ENCODE data around the gene BBS9.

The BBS9 gene

DNA sequence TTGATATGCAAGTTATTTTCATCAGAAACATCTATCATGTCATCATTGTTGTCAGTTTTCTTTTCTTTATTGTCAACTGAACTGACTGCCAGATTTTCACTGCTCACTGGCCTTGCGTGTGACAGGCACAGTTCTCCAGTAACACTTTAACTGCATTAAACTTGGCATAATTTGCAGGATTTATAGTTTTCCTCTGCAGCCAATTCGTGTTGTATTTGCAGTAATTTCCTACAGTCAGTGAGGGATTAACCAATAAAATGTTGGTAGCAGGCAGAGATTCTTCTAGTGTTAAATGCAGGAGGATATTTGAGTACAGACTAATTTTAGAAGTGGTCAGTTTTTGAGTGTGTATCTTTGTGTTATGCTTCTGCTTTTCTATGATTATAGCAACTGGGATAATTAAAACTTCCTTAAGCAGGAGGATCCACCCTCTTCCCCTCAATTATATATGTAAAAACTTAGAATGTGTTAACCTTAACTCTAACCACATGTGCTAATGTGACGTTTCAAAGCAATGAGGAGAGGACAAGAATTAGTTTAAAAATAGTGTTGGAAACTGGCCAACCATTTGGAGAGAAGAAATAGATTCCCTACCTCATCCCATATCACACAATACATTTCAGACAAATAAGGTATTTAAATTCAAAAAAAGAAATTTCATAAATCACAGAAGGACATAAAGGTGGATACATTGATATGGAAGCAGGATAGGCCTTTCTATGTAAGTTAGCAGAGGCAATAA lies 410.5 kb downstream of the BBS9 start:
- Mint-ChIP-seq H3K36me3 (ENCODE audit: insufficient read depth) (peaks cover 2% of the 10 kb centered on the region), H3K27ac (ENCODE audit: low read depth) (no peak overlapping the region), H3K4me1 (peaks cover 9% of the 10 kb centered on the region)

DNA sequence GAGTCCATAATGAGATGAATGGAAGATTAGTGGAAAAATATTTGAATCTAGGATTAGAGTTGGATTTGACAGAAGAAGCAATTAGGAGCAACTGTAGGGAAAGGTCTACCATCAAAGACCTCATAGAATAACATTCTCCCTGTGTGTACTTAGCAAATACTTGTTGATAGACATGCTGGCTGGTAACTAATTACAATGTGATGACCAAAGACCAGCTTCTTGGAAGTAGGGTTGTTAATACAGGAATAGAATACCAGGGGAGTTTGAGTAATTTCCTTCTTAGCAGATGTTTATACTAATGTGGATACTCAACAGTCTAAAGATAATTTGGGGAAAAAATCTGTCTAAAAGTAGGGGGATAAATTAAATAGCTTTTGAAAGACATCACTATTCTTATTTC lies 418.5 kb downstream of the BBS9 start:
- H3K36me3 Mint-ChIP-seq (ENCODE audit: insufficient read depth): peaks cover 2% of the 10 kb centered on the region
- H3K4me1 Mint-ChIP-seq: no peaks in the 10 kb centered on the region
- H3K9me3 Mint-ChIP-seq: no peaks in the 10 kb centered on the region
- H3K27ac Mint-ChIP-seq (ENCODE audit: low read depth): no peak overlapping the region
- DNase-seq (ENCODE audit: low spot score in 2 of 2) (no peak), ATAC-seq (replicated peaks; ENCODE audit: extremely low read depth, poor library complexity, severe bottlenecking) (no peak)
- no peaks in the 10 kb centered on the region for H3K27me3 Mint-ChIP-seq
- H3K4me3 Mint-ChIP-seq: no peak overlapping the region

More for the DNA sequence above, 410.5 kb downstream of the BBS9 start:
- Mint-ChIP-seq H3K9me3 (peaks cover 11% of the 10 kb centered on the region), H3K4me3 (no peak overlapping the region), H3K27me3 (no peaks in the 10 kb centered on the region)
- ATAC-seq (replicated peaks; ENCODE audit: extremely low read depth, poor library complexity, severe bottlenecking) (no peak), DNase-seq (ENCODE audit: low spot score in 2 of 2) (no peak)

DNA sequence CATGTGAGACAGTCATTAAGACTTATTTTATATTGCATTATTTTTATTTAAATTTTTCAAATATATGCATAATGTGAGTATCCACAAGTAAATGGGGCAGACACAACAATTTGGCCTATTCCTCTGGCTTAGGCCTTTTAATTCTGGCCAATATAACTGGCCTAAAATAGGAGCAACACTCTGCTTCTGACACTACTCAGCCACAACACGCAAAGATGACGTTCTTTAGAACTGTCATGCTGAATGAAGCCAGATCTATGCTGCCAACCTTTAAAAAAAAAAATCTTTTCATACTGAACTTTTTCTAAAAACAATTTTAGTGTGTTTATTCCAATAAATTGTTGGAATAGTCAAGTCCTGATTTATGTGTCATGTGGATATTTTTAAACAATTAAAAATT lies 421.0 kb downstream of the BBS9 start:
- Mint-ChIP-seq H3K9me3 (no peaks in the 10 kb centered on the region), H3K27ac (ENCODE audit: low read depth) (no peak overlapping the region), H3K27me3 (no peaks in the 10 kb centered on the region), H3K4me3 (no peak overlapping the region), H3K36me3 (ENCODE audit: insufficient read depth) (peaks cover 2% of the 10 kb centered on the region), H3K4me1 (no peaks in the 10 kb centered on the region)
- no peak for DNase-seq (ENCODE audit: low spot score in 2 of 2)
- no peak for ATAC-seq (replicated peaks; ENCODE audit: extremely low read depth, poor library complexity, severe bottlenecking)

DNA sequence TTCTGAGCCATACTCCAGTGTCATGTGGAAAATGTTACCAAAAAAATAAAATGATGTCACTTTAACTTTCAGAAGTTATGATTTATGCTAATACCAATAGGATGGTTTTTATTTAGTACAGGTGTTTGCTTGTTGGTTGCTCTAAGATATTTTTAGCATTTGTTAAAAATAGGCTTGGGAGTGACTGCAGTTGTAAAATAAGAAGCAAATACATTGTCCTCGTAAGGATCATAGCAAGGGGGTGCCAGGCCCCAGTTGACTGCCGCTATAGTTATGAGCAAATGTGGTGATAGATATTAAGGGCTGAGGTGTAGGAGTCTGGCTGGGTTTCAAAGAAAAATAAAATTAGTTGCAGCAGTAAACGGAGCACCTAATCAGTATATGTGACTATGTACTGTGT lies 421.6 kb downstream of the BBS9 start:
- H3K4me3 Mint-ChIP-seq: no peak overlapping the region
- H3K36me3 Mint-ChIP-seq (ENCODE audit: insufficient read depth): peaks cover 2% of the 10 kb centered on the region
- H3K4me1 Mint-ChIP-seq: no peaks in the 10 kb centered on the region
- no peak overlapping the region for H3K27ac Mint-ChIP-seq (ENCODE audit: low read depth)
- no peaks in the 10 kb centered on the region for H3K27me3 Mint-ChIP-seq
- ATAC-seq (replicated peaks; ENCODE audit: extremely low read depth, poor library complexity, severe bottlenecking) (no peak), DNase-seq (ENCODE audit: low spot score in 2 of 2) (no peak)
- H3K9me3 Mint-ChIP-seq: no peaks in the 10 kb centered on the region

DNA sequence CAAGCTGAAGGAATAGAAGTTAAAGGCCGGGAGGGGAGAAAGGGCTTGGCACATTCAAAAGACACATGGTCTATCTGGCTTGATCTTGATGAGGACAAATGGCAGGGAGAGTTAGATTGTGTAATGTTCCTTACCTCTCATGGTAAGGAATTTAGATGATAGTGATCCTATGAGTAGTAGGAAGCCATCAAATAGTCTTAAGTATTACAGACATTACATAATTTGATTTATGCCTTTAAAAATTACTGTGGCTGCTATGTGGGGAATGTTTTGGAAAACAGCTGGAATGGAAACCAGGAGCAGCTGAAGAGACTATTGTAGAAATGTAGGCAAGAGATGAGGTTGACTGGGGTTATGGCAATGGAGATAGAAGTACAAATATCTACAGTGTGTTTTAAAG lies 424.7 kb downstream of the BBS9 start:
- Mint-ChIP-seq H3K4me3 (no peak overlapping the region), H3K27ac (ENCODE audit: low read depth) (no peak overlapping the region), H3K36me3 (ENCODE audit: insufficient read depth) (peaks cover 2% of the 10 kb centered on the region), H3K4me1 (no peaks in the 10 kb centered on the region), H3K27me3 (no peaks in the 10 kb centered on the region), H3K9me3 (no peaks in the 10 kb centered on the region)
- ATAC-seq (replicated peaks; ENCODE audit: extremely low read depth, poor library complexity, severe bottlenecking): no peak
- no peak for DNase-seq (ENCODE audit: low spot score in 2 of 2)

DNA sequence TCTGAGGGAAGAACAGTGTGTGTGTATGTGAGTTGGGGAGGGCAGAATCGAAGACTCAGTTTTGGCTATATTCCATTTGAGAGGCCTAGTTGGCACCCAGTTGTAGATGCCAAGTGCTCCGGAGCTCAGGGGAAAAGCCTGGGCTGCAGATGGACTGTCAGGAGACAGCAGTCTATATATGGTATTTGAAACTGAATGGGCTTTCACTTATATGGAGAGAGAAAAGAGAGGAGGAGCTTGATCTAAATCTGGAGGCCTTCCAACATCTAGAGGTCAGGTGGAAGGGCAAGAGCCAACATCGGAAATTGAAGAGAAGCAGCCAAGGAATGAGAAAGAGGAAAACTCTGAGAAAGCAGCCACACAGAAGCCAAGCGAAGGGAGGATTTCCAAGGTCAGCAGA lies 425.2 kb downstream of the BBS9 start:
- peaks cover 2% of the 10 kb centered on the region for H3K36me3 Mint-ChIP-seq (ENCODE audit: insufficient read depth)
- H3K27ac Mint-ChIP-seq (ENCODE audit: low read depth): no peak overlapping the region
- H3K4me3 Mint-ChIP-seq: no peak overlapping the region
- ATAC-seq (replicated peaks; ENCODE audit: extremely low read depth, poor library complexity, severe bottlenecking) (no peak), DNase-seq (ENCODE audit: low spot score in 2 of 2) (no peak)
- no peaks in the 10 kb centered on the region for H3K9me3 Mint-ChIP-seq
- H3K4me1 Mint-ChIP-seq: no peaks in the 10 kb centered on the region
- no peaks in the 10 kb centered on the region for H3K27me3 Mint-ChIP-seq

DNA sequence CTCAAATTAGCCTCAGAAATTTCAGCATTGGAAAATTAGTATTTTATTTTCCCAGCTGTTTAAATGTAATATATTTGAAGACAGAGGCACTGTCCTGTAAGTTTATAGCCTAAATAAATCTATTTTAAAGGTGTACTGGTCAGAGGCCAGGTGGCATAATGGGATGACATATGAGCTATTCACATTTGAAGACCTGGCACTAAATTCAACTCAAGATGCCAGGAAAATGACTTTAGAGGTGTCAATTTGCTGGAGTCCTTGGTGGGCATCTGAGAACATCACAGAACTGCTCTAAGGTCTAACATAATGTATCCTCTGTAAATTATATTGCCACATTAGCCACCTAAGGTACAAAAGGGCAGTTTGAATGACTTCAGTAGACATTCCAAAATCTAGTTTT lies 427.1 kb downstream of the BBS9 start:
- ATAC-seq (replicated peaks; ENCODE audit: extremely low read depth, poor library complexity, severe bottlenecking): no peak
- no peaks in the 10 kb centered on the region for H3K27me3 Mint-ChIP-seq
- H3K27ac Mint-ChIP-seq (ENCODE audit: low read depth): no peak overlapping the region
- no peak for DNase-seq (ENCODE audit: low spot score in 2 of 2)
- no peaks in the 10 kb centered on the region for H3K9me3 Mint-ChIP-seq
- peaks cover under 1% of the 10 kb centered on the region for H3K36me3 Mint-ChIP-seq (ENCODE audit: insufficient read depth)
- H3K4me3 Mint-ChIP-seq: no peak overlapping the region
- H3K4me1 Mint-ChIP-seq: no peaks in the 10 kb centered on the region

DNA sequence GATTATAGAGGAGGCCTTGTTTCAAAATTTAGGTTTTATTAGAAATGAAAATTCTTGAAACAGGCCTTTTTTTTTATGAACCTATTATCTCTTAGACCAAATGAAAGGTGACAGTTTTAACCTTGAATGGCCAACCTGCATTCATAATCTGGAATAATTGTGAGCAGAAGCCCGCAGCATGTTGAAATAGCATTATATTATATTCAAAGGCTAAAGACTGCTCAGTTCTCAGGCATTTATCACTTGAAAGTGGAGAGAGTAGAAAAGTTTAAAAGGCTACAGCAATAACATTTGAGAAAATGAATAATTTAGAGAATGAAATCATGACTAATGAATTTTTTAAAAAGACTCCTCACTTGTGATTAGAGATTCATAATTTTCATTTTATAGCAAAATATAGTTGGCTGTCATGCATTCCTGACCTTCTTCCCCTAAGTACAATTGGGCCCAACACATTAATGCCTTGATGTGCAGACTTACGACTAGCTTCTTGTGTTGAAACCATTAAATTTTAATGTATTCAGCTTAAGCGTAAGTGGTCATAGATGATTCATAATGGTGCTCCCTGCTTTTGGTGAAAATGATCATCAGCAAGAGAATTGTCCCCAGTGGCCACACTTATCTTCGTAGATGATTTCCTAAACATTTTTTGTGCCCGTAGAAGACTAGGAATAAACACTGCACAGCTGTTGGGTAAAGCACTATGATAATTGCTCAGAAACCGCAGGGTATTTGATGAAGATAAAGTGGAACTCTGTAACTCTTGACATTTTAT lies 429.4 kb downstream of the BBS9 start:
- no peaks in the 10 kb centered on the region for H3K4me1 Mint-ChIP-seq
- H3K36me3 Mint-ChIP-seq (ENCODE audit: insufficient read depth): no peaks in the 10 kb centered on the region
- no peaks in the 10 kb centered on the region for H3K27me3 Mint-ChIP-seq
- no peak overlapping the region for H3K27ac Mint-ChIP-seq (ENCODE audit: low read depth)
- H3K9me3 Mint-ChIP-seq: no peaks in the 10 kb centered on the region
- no peak overlapping the region for H3K4me3 Mint-ChIP-seq
- ATAC-seq (replicated peaks; ENCODE audit: extremely low read depth, poor library complexity, severe bottlenecking): no peak
- DNase-seq (ENCODE audit: low spot score in 2 of 2): no peak

DNA sequence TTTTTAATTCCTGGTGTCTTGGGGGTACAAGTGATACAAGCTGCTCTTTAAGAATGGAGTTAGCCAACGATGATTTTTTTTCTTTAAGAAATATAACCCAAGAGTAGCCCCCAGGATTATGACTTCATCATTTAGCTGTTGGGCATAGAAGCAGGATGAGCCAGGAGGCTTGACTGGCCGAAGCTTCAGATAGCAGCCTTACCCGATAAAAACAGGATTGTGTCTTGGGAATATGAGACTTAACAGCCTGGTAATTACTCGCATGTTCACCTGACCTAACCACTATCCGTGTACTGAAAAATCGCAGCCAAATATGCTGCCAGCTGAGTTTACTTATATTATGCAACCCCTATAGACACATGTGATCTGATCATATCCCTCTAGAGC lies 430.0 kb downstream of the BBS9 start:
- H3K27ac Mint-ChIP-seq (ENCODE audit: low read depth): no peak overlapping the region
- DNase-seq (ENCODE audit: low spot score in 2 of 2) (no peak), ATAC-seq (replicated peaks; ENCODE audit: extremely low read depth, poor library complexity, severe bottlenecking) (no peak)
- no peaks in the 10 kb centered on the region for H3K36me3 Mint-ChIP-seq (ENCODE audit: insufficient read depth)
- no peaks in the 10 kb centered on the region for H3K9me3 Mint-ChIP-seq
- no peaks in the 10 kb centered on the region for H3K4me1 Mint-ChIP-seq
- H3K4me3 Mint-ChIP-seq: no peak overlapping the region
- no peaks in the 10 kb centered on the region for H3K27me3 Mint-ChIP-seq

DNA sequence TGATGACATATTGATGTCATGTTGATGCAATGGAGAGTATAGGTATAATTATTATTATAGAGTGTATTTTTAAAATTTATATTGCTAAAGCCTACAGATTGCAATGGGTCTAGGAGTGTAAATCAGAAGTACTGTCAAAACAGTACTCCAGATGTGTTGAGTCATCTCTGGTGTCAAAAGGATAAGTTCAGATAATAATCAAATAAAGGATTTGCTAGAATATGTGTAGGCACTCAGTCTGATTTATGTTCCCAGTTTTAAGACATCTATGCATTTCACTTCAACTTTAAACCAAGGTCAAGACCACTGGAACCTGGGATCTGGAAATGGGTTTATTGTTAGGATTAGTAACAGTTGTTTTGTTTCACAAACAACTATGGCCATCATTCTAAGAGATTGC lies 433.6 kb downstream of the BBS9 start:
- DNase-seq (ENCODE audit: low spot score in 2 of 2) (no peak), ATAC-seq (replicated peaks; ENCODE audit: extremely low read depth, poor library complexity, severe bottlenecking) (no peak)
- Mint-ChIP-seq H3K9me3 (no peaks in the 10 kb centered on the region), H3K27me3 (no peaks in the 10 kb centered on the region), H3K4me3 (no peak overlapping the region), H3K27ac (ENCODE audit: low read depth) (no peak overlapping the region), H3K4me1 (peaks cover 2% of the 10 kb centered on the region), H3K36me3 (ENCODE audit: insufficient read depth) (no peaks in the 10 kb centered on the region)

DNA sequence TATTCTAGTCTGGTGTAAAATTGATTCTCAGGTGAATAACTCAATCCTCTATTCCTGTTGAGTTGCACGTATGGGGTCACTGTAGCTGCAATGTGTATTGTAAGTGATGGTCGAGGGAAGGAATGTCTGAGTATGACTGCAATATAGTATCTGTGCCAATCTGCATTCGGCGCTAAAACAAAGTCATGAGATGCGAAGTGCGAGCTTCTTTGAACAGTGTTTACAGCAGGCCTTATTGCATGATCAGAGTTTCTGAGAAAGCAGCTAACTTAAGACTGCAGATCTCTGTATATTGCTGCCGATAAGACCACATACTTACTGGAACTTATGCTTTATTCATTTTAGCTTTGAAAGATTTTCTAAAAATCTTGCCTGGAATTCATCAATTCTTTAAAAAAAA lies 434.3 kb downstream of the BBS9 start:
- H3K27me3 Mint-ChIP-seq: no peaks in the 10 kb centered on the region
- H3K9me3 Mint-ChIP-seq: no peaks in the 10 kb centered on the region
- no peaks in the 10 kb centered on the region for H3K36me3 Mint-ChIP-seq (ENCODE audit: insufficient read depth)
- DNase-seq (ENCODE audit: low spot score in 2 of 2): no peak
- no peak overlapping the region for H3K4me3 Mint-ChIP-seq
- no peak overlapping the region for H3K27ac Mint-ChIP-seq (ENCODE audit: low read depth)
- ATAC-seq (replicated peaks; ENCODE audit: extremely low read depth, poor library complexity, severe bottlenecking): no peak
- peaks cover 7% of the 10 kb centered on the region for H3K4me1 Mint-ChIP-seq

DNA sequence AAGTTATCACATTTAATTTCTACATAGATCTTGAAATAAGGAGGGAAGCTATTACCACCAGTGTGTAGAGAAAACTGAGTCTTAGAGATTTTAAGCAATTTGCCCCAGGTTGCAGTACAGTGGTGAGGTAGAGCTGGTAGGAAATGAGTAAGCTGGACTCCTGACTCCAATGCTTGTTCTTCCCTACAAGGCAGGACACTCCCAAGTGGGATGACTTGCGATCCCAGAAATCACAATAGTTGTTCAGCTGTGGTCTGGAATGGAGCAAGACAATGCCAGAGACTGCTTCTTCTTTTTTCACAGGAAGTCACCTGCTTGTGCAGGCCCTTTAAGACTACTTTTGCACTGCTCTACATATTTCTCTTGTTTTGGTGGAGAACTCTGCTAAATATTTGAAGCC lies 448.8 kb downstream of the BBS9 start:
- H3K4me3 Mint-ChIP-seq: no peak overlapping the region
- H3K4me1 Mint-ChIP-seq: no peaks in the 10 kb centered on the region
- H3K27me3 Mint-ChIP-seq: no peaks in the 10 kb centered on the region
- H3K27ac Mint-ChIP-seq (ENCODE audit: low read depth): no peak overlapping the region
- H3K9me3 Mint-ChIP-seq: no peaks in the 10 kb centered on the region
- peaks cover 3% of the 10 kb centered on the region for H3K36me3 Mint-ChIP-seq (ENCODE audit: insufficient read depth)
- ATAC-seq (replicated peaks; ENCODE audit: extremely low read depth, poor library complexity, severe bottlenecking): no peak
- no peak for DNase-seq (ENCODE audit: low spot score in 2 of 2)
